K562 (cell line): ENCODE measurements around the gene PTPN14. TPM values are rescaled to one million over a fixed set of nuclear protein-coding genes. Genes with fewer than 3 reads are reported as not detected.

Experiments used
- DDX20 ChIP-seq: fragments of 450-650 bp; IDR thresholded peaks from 2 replicates; pipeline ENCODE4 v1.6.1; 2016; ENCODE audit warnings: missing genetic modification characterization, low read depth, mild to moderate bottlenecking, missing compliant biosample characterization, moderate library complexity
- MED1 ChIP-seq: sonication (generic); formaldehyde crosslinking; IDR thresholded peaks from 2 replicates; pipeline ENCODE4 v1.8.1; 2023; ENCODE audit warnings: missing genetic modification reagents, borderline replicate concordance
- SNRNP70 ChIP-seq: fragments of 200-400 bp; formaldehyde crosslinking; optimal IDR thresholded peaks from 2 replicates; pipeline ENCODE3; 2017; ENCODE audit warnings: low read depth, low read length
- polyA plus RNA-seq, 8 experiments: library from polyadenylated mRNA; depleted of rRNA in 4 of 8; stranded (reverse) in 5 of 8; unstranded in 3 of 8; fragments of >200 nt; fragmentation: Nextera tagmentation in 2 of 8; fragmentation: Illumina TruSeq in 1 of 8; extraction: Ambion mirVana in 2 of 8; extraction: Trizol in 1 of 8; gene quantifications; 2 replicates each; pipeline versions ENCODE4 v1.2.1 to v1.2.3, GENCODE V29; 2011 to 2014; ENCODE audit warnings: inconsistent platforms in 1 of 8, missing spikeins in 1 of 8
- total RNA-seq, 7 experiments: library from RNA; depleted of rRNA in 6 of 7; stranded (reverse); fragments of >200 nt in 6 of 7; fragmentation: Illumina TruSeq in 2 of 7; extraction: Trizol in 2 of 7; gene quantifications; 2 replicates each; pipeline versions ENCODE4 v1.2.1 to v1.2.3, GENCODE V29; 2011 to 2021; ENCODE audit warnings: low replicate concordance in 1 of 7
- TF ChIP-seq, protein P1 (sequence below): fragments of 200-600 bp; sonication (generic); IDR thresholded peaks from one replicate; pipeline ENCODE4 v1.6.1; 2012; ENCODE audit warnings: mild to moderate bottlenecking, low read depth, low read length, inconsistent platforms
- TF ChIP-seq, protein P2 (sequence below): fragments of 250-450 bp; sonication (Bioruptor Pico); IDR thresholded peaks from 2 replicates; pipeline ENCODE4 v1.6.1; 2021; ENCODE audit warnings: mild to moderate bottlenecking

Gene PTPN14
- total and polyA plus RNA-seq, 9 of the 15 experiments (the other 6 are each of a cell fraction or from before 2014, with no cell fraction given) = 0.01 to 0.29 (median 0.04) TPM; not detected in 6

DNA sequence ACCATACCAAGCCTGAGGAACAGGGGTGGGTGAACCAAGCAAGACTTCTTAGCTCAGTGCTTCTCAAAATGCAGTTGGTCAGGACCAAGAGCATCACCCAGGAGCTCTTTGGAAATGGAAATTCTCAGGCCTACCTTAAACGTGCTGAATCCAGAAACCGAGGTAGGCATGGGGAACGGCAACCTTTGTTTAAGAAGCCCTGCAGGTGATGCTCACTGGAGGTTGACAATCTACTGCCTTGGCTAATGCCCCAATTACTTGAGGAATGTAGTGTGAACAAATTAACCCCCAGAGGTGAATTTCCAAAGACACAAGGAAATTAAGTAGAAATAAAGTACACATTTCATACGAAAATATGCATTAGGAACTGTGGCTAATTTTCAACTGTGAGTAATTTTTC is 5.3 kb downstream of the PTPN14 start (continued):
- TF ChIP-seq, protein P1, sequence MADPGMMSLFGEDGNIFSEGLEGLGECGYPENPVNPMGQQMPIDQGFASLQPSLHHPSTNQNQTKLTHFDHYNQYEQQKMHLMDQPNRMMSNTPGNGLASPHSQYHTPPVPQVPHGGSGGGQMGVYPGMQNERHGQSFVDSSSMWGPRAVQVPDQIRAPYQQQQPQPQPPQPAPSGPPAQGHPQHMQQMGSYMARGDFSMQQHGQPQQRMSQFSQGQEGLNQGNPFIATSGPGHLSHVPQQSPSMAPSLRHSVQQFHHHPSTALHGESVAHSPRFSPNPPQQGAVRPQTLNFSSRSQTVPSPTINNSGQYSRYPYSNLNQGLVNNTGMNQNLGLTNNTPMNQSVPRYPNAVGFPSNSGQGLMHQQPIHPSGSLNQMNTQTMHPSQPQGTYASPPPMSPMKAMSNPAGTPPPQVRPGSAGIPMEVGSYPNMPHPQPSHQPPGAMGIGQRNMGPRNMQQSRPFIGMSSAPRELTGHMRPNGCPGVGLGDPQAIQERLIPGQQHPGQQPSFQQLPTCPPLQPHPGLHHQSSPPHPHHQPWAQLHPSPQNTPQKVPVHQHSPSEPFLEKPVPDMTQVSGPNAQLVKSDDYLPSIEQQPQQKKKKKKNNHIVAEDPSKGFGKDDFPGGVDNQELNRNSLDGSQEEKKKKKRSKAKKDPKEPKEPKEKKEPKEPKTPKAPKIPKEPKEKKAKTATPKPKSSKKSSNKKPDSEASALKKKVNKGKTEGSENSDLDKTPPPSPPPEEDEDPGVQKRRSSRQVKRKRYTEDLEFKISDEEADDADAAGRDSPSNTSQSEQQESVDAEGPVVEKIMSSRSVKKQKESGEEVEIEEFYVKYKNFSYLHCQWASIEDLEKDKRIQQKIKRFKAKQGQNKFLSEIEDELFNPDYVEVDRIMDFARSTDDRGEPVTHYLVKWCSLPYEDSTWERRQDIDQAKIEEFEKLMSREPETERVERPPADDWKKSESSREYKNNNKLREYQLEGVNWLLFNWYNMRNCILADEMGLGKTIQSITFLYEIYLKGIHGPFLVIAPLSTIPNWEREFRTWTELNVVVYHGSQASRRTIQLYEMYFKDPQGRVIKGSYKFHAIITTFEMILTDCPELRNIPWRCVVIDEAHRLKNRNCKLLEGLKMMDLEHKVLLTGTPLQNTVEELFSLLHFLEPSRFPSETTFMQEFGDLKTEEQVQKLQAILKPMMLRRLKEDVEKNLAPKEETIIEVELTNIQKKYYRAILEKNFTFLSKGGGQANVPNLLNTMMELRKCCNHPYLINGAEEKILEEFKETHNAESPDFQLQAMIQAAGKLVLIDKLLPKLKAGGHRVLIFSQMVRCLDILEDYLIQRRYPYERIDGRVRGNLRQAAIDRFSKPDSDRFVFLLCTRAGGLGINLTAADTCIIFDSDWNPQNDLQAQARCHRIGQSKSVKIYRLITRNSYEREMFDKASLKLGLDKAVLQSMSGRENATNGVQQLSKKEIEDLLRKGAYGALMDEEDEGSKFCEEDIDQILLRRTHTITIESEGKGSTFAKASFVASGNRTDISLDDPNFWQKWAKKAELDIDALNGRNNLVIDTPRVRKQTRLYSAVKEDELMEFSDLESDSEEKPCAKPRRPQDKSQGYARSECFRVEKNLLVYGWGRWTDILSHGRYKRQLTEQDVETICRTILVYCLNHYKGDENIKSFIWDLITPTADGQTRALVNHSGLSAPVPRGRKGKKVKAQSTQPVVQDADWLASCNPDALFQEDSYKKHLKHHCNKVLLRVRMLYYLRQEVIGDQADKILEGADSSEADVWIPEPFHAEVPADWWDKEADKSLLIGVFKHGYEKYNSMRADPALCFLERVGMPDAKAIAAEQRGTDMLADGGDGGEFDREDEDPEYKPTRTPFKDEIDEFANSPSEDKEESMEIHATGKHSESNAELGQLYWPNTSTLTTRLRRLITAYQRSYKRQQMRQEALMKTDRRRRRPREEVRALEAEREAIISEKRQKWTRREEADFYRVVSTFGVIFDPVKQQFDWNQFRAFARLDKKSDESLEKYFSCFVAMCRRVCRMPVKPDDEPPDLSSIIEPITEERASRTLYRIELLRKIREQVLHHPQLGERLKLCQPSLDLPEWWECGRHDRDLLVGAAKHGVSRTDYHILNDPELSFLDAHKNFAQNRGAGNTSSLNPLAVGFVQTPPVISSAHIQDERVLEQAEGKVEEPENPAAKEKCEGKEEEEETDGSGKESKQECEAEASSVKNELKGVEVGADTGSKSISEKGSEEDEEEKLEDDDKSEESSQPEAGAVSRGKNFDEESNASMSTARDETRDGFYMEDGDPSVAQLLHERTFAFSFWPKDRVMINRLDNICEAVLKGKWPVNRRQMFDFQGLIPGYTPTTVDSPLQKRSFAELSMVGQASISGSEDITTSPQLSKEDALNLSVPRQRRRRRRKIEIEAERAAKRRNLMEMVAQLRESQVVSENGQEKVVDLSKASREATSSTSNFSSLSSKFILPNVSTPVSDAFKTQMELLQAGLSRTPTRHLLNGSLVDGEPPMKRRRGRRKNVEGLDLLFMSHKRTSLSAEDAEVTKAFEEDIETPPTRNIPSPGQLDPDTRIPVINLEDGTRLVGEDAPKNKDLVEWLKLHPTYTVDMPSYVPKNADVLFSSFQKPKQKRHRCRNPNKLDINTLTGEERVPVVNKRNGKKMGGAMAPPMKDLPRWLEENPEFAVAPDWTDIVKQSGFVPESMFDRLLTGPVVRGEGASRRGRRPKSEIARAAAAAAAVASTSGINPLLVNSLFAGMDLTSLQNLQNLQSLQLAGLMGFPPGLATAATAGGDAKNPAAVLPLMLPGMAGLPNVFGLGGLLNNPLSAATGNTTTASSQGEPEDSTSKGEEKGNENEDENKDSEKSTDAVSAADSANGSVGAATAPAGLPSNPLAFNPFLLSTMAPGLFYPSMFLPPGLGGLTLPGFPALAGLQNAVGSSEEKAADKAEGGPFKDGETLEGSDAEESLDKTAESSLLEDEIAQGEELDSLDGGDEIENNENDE = no peak
- TF ChIP-seq SNRNP70 = no peak
- TF ChIP-seq, protein P2, sequence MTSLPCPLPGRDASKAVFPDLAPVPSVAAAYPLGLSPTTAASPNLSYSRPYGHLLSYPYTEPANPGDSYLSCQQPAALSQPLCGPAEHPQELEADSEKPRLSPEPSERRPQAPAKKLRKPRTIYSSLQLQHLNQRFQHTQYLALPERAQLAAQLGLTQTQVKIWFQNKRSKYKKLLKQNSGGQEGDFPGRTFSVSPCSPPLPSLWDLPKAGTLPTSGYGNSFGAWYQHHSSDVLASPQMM = no peak
- no peak for TF ChIP-seq MED1 (CRISPR knock-in tag)
- TF ChIP-seq DDX20 = no peak
